Measurements from ENCODE around the gene SKOR1. TPM values are rescaled to one million over a fixed set of nuclear protein-coding genes. Genes with fewer than 3 reads are reported as not detected.

SKOR1 gene
- total and polyA plus RNA-seq, 12 donors, result 0.07 to 0.40 (median 0.15) TPM

DNA sequence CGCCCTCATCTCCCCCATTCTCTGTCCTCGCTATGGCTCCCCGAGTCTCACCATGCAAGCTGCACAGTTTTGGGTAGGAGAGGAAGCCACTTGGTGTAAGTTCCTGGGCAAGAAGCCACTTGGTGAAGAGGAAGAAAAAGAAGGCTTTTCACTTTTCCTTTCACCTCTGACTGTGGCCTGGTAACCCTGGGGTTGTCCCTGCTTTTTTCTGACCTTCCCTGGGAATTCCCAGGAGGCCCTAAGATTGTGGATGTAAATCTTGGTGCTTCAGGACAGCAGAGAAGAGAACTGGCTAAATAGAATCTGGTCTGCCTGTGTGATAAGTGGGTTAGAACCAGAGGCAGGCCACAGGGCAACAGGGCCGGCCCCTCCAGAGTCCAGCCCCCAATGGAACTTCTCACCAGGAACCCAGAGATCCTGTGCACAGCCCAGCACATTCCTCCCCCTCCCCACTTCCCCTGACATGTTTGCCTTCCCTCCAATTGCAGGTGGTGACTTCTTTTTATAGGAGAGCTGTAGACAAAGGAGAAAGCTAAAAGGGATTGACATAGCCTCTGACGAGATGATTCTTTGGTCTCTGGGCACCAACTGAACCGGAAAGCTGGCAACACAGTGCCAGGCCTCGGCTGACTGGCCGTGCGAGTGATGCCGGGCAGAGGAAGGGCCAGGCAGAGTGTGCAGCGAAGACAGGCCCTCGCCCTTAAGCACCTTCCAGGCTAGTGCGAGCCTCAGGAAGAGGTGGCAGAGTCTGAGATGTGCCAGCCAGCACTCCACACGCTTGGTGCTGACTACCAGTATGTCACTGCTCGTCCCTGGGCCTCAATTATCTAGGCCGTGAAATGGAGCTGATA is 19.4 kb upstream of the SKOR1 start:
- WGBS, 2 donors, result 89 to 90% methylated on average over 16 of the region's 16 CpGs
- Histone ChIP-seq H3K27me3 (no peaks in the 10 kb centered on the region), H3K27ac (no peak overlapping the region), H3K4me1 (peaks cover 0 to 22% (median 0%) of the 10 kb centered on the region in 9 donors), H3K4me3 (no peak overlapping the region), H3K9me3 (no peaks in the 10 kb centered on the region), H3K36me3 (peaks cover 0 to 24% (median 0%) of the 10 kb centered on the region in 9 donors)
- no peak for ATAC-seq
- TF ChIP-seq, protein P1, sequence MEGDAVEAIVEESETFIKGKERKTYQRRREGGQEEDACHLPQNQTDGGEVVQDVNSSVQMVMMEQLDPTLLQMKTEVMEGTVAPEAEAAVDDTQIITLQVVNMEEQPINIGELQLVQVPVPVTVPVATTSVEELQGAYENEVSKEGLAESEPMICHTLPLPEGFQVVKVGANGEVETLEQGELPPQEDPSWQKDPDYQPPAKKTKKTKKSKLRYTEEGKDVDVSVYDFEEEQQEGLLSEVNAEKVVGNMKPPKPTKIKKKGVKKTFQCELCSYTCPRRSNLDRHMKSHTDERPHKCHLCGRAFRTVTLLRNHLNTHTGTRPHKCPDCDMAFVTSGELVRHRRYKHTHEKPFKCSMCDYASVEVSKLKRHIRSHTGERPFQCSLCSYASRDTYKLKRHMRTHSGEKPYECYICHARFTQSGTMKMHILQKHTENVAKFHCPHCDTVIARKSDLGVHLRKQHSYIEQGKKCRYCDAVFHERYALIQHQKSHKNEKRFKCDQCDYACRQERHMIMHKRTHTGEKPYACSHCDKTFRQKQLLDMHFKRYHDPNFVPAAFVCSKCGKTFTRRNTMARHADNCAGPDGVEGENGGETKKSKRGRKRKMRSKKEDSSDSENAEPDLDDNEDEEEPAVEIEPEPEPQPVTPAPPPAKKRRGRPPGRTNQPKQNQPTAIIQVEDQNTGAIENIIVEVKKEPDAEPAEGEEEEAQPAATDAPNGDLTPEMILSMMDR (IDR thresholded peaks at IDR 0.05), result no peak
- no peak for DNase-seq
- intact Hi-C loops (cut with DNase I), result no loop called here

DNA sequence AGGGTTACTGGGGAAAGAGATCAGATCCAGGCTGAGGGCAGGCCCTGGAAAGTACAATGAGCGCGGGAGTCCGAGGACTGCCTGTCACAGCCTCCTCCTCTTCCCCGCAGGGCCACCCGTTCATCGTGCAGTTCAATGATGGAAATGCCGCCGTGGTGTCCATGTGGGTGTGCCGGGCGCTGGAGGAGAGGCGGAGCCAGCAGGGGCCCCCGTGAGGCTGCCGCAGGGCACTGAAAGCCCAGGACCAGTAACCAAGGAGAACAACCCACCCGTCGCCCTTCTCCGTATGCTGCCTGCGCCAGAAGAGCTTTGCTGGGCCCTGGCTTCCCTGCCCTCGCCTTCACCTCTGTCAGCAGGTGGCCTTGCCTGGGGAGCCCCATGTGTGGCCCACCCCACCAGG is 18.8 kb upstream of the SKOR1 start:
- TF ChIP-seq, protein P1 (IDR thresholded peaks at IDR 0.05), result no peak
- ATAC-seq (no peak), DNase-seq (no peak)
- intact Hi-C loops (cut with DNase I), result no loop called here
- Histone ChIP-seq H3K9me3 (no peaks in the 10 kb centered on the region), H3K4me3 (no peak overlapping the region), H3K27me3 (no peaks in the 10 kb centered on the region), H3K36me3 (peaks cover 0 to 24% (median 0%) of the 10 kb centered on the region in 9 donors), H3K27ac (no peak overlapping the region), H3K4me1 (peaks cover 0 to 22% (median 0%) of the 10 kb centered on the region in 9 donors)
- WGBS, 2 donors, result 95 to 96% methylated on average over 18 of the region's 18 CpGs

DNA sequence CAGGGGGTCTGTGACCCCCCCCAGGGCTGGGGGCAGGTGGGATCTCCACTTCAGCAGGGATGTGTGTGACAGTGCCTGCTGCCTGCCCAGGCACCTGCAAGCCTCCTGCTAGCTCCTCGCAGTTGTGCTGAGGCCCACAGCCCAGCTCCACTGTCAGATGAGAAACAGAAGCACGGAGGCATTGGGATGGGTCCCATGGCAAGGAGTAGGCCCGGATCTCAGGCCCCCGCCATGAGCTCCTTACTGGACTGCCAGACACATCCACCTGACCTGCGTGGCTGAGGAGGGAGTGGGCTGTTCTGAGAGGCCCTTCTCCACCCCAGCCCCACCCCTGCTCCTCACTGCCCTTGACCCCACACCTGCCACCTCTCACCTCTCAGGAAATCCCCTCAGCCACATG is 18.2 kb upstream of the SKOR1 start:
- H3K27ac ChIP-seq, result no peak overlapping the region
- ATAC-seq (no peak), DNase-seq (no peak)
- H3K9me3 ChIP-seq, result no peaks in the 10 kb centered on the region
- H3K36me3 ChIP-seq, result peaks cover 0 to 24% (median 0%) of the 10 kb centered on the region in 9 donors
- peaks cover 0 to 22% (median 0%) of the 10 kb centered on the region in 9 donors for H3K4me1 ChIP-seq
- H3K27me3 ChIP-seq, result no peaks in the 10 kb centered on the region
- TF ChIP-seq, protein P1 (IDR thresholded peaks at IDR 0.05), result no peak
- H3K4me3 ChIP-seq, result no peak overlapping the region
- intact Hi-C loops (cut with DNase I), result no loop called here
- WGBS, 2 donors, result 92 to 96% methylated on average over 5 of the region's 5 CpGs

DNA sequence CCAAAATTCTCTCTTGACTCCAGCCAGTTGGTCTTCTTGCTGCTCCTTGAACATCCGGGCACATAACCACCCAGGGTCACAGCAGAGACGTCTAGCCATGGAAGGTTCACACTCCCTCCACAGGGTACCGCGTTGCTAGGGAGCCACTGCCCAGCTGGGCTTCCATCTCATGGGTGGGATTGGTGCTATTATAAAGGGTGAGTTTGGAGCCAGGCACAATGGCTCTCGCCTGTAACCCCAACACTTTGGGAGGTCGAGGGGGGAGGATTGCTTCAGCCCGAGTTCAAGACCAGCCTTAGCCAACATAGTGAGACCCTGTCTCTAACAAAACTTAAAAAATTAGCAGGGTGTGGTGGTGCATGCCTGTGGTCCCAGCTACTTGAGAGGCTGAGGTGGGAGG is 17.5 kb upstream of the SKOR1 start:
- intact Hi-C loops (cut with DNase I), result no loop called here
- no peak for DNase-seq

More for the DNA sequence above, 17.5 kb upstream of the SKOR1 start:
- Histone ChIP-seq H3K36me3 (peaks cover 0 to 24% (median 0%) of the 10 kb centered on the region in 9 donors), H3K27me3 (no peaks in the 10 kb centered on the region), H3K4me1 (peaks cover 0 to 21% (median 0%) of the 10 kb centered on the region in 9 donors), H3K9me3 (no peaks in the 10 kb centered on the region), H3K4me3 (no peak overlapping the region), H3K27ac (no peak overlapping the region)
- TF ChIP-seq, protein P1 (IDR thresholded peaks at IDR 0.05), result no peak
- ATAC-seq, result no peak
- WGBS, 2 donors, result 96 to 97% methylated on average over 7 of the region's 7 CpGs

Measured in heart right ventricle (tissue), 16 donors.